HG03025 (cell line): ENCODE data around the gene PIEZO2.

Source experiments
- ATAC-seq: cut with Tn5 transposase; IDR thresholded peaks from one replicate; pipeline ENCODE4 v1.9.1; 2021; ENCODE audit warnings: mild to moderate bottlenecking, moderate library complexity; ENCODE audit not compliant: unreplicated experiment, low FRiP score

Gene PIEZO2

DNA sequence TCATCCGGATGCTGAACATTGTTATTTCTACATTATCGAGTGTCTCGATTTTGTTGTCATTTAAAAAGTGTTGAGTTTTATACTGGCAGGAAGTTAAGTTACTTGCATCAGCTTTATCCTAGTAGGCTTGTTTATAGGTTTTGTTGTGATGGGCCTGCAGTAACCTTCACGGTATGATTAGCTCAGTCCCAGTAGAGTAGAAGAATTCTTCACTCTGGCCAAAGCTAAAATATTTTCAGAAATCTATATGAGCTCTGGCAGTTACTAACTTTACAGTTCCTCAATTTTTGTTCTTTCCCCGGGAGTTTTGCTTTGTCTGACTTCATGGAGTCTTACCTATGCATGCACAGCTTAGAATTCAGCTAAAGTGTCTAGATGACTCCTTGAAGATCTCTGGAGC lies 328.7 kb downstream of the PIEZO2 start:
- ATAC-seq: no peak

DNA sequence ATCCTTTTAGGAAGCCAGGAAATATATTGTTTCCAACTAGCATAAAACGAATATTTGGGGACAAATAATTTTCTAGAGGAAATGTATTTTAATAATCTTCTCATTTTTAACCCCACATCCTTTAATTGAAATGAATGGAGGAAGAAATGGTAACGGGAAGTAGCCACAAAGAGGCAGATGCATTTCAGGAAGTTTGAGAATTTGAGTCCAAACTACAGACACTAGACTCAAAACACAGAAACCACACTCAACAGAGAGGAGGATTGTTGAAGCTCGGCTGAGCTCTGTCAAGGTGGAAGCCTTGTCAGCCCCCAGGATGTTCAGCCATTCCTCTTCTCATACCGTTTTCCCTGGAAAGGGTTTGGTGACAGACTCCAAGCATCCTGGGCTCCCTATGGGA lies 335.0 kb downstream of the PIEZO2 start:
- no peak for ATAC-seq

DNA sequence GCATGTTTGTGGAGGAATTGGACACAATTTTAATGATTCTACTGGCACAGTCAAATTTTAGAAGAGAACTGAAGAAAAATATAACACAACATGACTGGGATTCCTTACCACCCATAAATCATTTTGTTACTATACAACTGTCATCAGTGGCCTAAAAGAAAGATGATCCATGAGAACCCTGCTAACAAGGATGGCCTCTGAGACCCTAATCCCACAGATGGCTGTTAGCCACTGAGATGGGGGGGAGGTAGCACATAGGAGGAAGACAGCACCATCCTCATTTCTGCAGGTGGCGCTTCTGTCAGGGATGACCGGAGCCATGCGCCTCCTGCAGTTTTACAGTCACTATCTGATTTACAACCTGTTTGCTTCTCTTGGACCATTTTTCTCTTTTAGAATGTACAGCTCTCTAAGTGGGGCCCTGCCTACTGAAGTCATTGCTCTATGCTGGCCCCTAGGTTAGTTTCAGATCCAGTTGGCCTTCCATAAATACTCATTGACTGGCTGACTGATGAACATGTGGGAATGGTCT lies 343.7 kb downstream of the PIEZO2 start:
- no peak for ATAC-seq

DNA sequence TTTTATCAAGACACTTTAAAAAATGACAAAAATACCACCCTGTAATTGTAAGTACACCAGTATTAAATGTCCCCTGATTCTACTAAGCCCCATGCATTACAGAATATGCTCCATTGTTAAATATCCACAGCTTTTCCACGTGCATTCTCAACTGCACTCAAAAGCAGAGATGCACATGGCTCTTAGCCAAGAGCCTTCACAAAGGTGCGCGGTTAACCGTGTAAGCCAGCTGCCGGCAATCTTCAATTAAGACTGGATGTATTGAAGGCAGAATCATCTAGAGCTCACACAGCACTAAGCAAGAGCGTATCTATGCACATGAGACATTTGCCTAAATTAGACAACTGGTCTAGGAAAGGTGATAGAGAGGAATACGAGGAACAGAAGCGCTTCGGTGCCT lies 345.2 kb downstream of the PIEZO2 start:
- ATAC-seq: no peak

GRCh38 chr18:10798727-10799550 lies 350.4 kb downstream of the PIEZO2 start:
- ATAC-seq: no peak

- no peak for ATAC-seq
Observed at GRCh38 chr18:10797896-10798295, 351.5 kb downstream of the PIEZO2 start.

- ATAC-seq: no peak
Observed at GRCh38 chr18:10794771-10795170, 354.6 kb downstream of the PIEZO2 start.

DNA sequence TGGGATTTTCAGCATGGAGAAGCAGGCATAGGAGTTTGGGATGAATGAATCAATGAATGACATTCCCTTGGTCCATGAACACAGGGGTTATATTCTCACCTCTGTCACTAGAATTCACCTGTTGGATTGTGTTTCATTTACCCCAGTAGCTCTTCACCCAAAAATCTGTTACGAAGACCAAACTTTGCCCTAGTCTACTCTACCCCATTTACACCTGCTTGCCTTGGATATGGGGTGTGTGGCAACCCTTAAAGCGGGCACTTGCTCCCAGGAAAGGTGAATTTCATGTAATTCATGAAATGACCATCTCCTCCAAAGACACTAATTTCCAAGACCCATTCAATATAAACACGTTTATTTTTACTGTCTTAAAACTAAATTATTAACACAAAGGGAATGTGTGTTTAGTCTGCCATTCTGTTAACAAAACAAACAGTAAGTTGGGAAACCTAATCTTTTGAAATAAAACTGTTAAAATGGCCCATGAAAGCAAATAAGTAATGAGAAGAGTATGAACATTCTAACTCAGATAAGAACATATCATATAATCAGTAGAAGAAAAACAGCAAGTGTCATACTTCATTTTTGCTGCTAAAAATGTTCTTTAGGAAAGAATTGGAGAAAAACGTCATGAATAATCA lies 355.5 kb downstream of the PIEZO2 start:
- no peak for ATAC-seq

- no peak for ATAC-seq
Observed at GRCh38 chr18:10792181-10792580, 357.2 kb downstream of the PIEZO2 start.

DNA sequence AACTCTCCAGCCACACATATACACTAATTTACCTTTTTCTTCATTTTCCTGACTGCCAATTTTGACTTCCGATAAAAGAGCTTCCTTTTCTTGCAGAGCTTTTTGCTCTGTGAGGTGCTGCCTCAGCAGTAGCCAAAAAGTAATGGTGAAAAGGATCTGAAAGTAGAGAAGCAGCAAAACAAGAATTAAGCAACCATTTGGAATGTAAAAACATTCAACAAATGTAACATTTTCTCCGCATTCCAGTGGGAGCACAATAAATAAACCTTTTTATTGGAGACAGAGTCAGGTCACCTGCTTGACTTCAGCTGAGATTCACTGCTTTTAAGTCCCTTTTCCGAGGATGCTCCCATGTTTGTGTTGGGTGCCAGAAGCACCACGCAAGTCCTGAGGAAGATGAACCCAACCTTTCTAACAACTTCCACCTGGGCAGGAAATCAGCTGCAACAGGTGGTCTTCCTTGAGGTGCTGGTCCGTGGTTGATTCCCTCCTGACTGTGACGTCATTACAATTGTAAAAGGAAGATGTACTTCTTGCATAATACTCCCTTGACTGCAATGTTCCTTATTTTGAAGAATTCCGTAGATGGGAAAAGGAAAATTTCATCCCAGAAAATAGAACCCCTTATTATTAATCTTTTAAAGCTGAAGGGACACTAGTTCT lies 358.1 kb downstream of the PIEZO2 start:
- no peak for ATAC-seq

DNA sequence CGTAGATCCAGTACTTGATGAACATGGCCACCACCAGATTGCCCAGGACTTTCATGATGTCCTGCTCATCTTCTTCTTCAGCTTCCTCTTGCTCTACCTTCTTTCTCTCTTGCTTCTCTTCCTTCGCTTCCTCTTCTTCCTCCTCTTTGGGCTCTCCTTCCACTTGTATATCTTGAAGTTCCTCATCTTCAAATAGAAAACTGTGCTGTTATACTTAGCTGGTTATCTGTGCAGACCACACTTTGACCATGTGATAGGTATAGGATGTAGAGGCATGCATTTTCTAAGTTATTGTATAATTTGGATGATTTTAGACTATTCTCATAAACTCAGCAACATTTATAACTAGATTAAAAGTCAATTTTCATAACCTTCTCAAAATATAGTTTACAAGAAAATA lies 360.2 kb downstream of the PIEZO2 start:
- no peak for ATAC-seq

DNA sequence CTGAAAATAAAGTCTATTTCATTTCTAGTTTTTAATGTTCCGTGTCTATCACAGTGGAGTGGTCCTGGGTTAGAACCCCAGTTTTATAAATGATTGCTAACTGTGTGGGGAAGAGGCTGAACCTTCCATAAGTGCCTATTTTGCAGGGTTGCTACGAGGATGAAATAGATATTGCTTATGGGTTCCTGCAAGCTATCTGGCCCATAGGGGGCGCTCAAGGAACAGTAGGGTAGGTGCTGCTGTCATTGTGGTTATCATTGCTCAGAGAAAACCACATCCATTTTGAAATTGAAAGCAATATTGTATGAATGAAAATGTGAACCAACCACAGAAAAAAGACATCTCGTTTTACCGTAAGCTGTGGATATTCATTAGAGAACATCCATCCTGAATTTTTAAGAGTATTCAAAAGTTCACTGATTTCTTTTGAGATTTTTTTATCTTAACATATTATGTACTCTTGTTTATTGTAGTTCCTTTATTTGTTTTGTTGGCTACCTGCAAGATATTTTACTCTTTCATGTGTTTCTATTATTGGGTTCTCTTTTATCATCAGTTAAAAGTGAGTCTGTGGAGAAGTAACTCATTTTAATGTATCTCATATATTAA lies 362.0 kb downstream of the PIEZO2 start:
- peak; percentile 85 for ATAC-seq

- ATAC-seq: no peak
Observed at GRCh38 chr18:10785798-10786197, 363.6 kb downstream of the PIEZO2 start.

DNA sequence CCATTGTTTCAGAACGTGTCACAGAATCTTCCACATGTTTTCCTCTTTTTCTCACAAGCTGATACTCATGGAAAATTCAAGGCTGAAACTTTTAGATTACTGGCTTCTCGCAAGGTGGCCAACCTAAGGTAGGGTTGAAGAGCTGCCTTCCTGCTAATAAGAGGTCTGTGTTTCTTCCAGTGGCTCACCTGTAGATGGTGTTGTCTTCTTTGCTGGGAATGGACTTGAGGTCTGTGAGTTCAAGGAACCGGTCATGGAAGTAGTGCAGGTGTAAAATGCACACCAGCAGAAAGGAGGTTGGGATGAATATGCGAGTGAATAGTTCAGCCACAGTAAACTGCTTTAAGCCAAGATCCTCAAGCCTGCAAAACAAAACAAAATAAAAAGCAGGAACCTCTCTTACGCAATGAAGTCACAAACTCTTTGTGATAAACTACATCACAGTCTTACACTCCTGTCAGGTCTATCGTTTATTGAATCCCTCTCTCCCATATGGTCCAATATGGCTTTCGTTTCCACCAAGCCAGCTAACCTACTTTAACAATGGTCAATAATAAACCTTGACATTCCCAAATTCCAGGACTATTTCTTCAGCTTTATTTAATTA lies 364.7 kb downstream of the PIEZO2 start:
- ATAC-seq: no peak

GRCh38 chr18:10783941-10784340 lies 365.4 kb downstream of the PIEZO2 start:
- no peak for ATAC-seq

GRCh38 chr18:10776493-10776892 lies 372.9 kb downstream of the PIEZO2 start:
- no peak for ATAC-seq

- ATAC-seq: no peak
Observed at GRCh38 chr18:10775026-10775425, 374.3 kb downstream of the PIEZO2 start.

DNA sequence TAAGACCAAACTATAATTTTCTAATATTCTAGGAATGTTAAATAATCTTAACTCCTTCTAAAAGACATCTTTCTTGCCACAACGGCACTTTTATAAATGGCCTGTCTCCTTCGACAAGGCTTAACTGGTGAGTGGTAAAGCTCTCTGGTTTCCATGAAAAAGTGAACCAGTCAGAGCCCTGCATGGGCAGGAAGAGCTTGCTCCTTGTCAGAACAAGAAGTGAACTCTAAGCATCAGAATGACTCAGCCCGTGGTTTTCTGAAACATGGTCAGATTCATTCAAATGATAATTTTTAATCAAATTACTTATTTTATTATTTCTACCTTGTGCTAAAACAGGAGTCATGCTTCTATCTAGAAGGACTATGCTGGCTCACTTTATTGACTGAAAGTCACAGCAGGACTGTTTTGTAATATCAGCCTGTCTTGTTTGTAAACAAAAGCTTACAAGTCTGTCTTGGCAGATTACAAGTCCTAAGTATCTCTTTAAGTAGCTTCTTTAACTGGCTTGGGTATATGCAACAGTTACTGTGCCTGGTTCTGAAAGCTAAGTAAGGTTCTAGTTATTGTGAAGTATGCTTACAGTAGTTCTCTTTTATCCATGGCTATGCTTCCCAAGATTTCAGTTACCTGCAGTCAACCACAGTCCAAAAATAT lies 378.2 kb downstream of the PIEZO2 start:
- no peak for ATAC-seq

DNA sequence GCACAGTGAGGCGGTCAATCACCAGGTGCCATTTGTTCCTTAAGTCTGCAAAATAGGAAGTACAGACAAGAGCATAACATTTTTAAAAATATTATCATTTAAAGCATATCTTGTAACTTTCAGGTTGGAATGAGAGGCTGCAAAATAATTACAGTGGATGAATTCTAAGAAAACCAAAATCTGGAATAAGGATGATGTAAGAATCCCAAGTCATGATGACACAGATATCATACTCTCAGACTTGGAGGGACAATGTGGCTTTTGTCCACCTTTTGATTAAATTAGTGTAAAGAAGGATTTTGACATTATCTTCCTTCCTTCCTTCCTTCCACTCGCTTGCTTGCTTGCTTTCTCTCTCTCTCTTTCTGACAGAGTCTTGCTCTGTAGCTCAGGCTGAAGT lies 379.1 kb downstream of the PIEZO2 start:
- no peak for ATAC-seq

- no peak for ATAC-seq
Observed at GRCh38 chr18:10768221-10768620, 381.1 kb downstream of the PIEZO2 start.
